GM18870 (cell line): Measurements from ENCODE around the gene CCDC117.
"Not testable (repeated sequence)": the region's sequence is repeated elsewhere in the genome, so short reads cannot be mapped to it uniquely, and the experiment has no call there.

Experiments
- ATAC-seq: cut with Tn5 transposase; IDR thresholded peaks from one replicate; pipeline ENCODE4 v1.9.1; 2021; ENCODE audit warnings: moderate library complexity; ENCODE audit not compliant: unreplicated experiment

The CCDC117 gene

GRCh38 chr22:28772633-28773460 lies at the start of gene CCDC117:
TSS of gene CCDC117 (plus strand) at chr22:28772695. CDS start at chr22:28772850, 155 bp downstream.
- ATAC-seq: peak; percentile 77

DNA sequence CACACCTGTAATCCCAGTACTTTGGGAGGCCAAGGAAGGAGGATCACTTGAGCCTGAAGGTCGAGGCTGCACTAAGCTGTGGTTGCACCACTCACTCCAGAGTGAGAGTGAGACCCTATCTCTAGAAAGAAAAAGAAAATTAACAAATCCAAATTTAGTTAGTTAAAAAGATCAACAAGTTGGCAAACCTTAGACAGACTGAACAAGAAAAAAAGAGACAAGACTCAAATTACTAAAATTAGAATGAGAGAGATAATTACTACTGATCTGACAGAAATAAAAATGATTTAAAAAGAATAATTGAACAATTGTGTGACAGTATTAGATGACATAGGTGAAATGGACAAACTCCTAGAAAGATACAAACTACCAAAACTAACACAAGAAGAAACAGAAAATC lies 44.5 kb upstream of the CCDC117 start:
- no peak for ATAC-seq

DNA sequence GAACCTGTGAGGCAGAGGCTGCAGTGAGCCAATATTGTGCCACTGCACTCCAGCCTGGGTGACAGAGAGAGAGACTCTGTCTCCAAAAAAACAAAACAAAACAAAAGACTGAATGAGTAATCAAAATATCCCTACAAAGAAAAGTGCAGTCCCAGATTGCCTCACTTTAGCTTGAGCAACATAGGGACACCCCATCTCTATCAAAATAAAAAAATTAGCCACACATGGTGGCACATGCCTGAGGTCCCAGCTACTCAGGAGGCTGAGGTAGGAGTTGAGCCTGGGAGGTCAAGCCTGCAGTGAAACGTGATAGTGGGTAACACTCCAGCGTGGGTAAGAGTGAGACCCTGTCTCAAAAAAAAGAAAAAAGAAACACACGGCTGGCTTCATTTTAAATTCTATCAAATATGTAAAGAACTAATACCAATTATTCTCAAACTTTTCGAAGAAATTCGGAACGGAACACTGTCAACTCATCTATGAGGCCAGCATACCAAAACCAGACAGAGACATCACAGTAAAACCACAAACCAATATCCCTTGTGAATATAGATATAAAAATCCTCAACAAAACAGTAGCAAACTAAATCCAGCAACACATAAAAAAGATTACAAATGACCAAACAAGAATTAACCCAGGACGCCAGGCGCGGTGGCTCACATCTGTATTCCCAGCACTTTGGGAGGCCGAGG lies 43.7 kb upstream of the CCDC117 start:
- no peak for ATAC-seq

- ATAC-seq: no peak
Measured at GRCh38 chr22:28730179-28730578, 42.3 kb upstream of the CCDC117 start.

DNA sequence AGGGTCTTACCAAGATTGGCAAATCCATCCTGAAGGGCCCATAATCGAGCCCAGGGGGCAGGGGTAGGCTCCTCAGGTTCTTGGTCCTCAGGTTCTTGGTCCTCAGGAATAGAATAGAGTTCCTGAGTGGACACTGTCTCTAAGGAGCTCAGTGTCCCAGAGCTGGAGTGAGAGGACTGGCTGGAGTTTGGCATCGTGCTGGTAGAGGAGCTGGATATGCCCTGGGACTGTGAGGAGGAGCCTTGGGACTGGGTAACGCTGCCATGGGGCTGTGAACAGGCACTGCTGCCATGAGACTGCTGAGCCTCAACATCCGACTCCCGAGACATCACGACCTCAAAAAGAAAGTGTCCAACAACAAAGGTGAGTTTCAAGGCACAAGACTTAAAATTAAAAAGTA lies 38.1 kb upstream of the CCDC117 start:
- no peak for ATAC-seq

DNA sequence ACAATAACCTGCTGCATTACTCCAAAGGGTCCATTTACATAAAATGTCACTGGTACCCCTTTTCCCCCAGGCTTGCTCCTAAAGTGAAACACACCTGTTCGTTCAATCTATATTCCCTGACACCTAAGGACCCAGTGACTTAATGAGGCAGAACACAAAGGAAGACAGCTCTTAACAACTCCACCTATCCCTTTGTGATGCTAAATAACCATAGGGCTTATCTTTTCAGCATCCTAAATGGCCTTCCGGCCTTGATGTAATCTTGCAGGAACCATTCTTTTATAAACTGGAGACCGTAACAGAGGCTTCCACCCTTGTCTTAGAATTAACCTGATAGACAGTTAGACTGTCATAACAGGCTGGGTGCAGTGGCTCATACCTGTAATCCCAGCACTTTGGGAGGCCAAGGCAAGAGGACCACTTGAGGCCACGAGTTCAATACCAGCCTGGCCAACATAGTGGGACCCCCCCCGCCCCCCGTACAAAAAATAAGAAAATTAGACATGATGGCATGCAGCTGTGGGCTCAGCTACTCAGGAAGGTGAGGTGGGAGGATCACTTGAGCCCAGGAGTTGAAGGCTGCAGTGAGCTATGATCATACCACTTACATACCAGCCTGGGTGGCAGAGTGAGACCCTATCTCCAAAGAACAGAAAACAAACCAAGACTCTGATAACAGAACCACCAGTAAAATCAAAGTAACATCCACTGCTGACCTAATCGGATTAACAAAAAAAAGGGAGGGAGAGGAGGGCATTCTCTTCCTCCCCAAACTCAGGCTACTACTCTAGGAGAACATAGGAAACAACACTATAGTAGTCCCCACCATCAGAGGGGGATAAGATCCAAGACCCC lies 36.0 kb upstream of the CCDC117 start:
- ATAC-seq: no peak

- ATAC-seq: no peak
Measured at GRCh38 chr22:28737701-28738100, 34.8 kb upstream of the CCDC117 start.

DNA sequence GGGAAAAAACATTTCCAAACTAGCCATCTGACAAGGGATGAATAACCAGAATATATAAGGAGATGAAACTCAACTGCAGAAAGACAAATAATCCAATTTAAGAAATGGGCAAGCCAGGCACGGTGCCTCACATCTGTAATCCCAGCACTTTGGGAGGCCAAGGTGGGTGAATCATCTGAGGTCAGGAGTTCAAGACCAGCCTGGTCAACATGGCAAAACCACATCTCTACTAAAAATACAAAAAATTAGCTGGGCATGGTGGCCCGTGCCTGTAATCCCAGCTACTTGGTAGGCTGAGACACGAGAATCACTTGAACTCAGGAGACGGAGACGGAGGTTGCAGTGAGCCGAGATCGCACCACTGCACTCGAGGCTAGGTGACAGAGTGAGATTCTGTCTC lies 33.6 kb upstream of the CCDC117 start:
- ATAC-seq: not testable (repeated sequence)

DNA sequence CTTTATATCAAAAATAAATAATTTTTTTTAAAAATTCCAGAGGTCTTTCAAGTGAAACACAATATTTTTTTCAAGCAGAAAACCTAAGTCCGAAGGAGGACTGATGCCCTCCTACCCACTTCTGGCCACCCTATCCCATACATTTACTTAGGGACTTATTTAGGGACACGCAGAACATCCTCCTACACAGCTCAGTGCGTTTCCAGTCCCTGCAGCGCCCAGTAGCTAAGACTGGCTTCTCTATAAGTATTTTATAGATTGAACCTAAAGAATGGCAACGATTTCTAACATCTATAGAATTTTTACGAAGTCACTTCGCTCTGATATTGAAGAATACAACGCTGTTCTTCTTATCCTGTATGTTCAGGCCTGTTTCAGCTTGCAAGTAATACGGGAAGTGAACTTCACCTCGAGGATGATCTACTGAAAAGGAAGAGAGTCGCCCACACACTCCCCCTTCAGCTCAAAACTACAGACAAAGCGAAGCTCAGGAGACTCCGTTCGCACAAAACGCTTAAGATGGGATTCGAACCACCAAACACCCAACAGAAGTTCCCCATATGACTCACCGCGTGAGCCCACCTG lies 31.2 kb upstream of the CCDC117 start:
- ATAC-seq: no peak

- peak; percentile 91 for ATAC-seq
Measured at GRCh38 chr22:28741785-28742561, 30.5 kb upstream of the CCDC117 start, which contains the start of the genes CHEK2 and HSCB. TSS of gene CHEK2 (minus strand) at chr22:28741820. CDS start at chr22:28734721, 7,099 bp downstream. TSS of gene HSCB (plus strand) at chr22:28742039. CDS start at chr22:28742096, 57 bp downstream.

DNA sequence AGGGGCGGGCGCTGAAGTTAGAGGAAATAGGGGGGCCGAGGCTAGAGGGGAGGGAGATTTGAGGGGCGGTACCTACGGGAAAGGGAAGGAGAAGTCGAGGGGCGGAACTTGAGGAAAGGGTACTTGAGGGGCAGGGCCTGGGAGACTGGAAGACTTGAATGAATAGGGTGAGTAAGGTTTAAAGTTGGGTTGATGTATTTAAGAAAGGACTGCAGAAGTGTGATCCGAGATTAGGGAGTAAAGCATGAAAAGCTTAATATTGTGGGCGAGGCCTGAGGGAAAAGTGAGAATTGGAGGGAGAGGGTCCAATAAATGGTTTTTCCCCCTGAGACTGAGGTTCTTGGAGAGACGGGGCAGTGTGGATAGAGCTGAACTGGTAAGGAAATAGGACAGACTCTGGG lies 29.9 kb upstream of the CCDC117 start:
- ATAC-seq: no peak

DNA sequence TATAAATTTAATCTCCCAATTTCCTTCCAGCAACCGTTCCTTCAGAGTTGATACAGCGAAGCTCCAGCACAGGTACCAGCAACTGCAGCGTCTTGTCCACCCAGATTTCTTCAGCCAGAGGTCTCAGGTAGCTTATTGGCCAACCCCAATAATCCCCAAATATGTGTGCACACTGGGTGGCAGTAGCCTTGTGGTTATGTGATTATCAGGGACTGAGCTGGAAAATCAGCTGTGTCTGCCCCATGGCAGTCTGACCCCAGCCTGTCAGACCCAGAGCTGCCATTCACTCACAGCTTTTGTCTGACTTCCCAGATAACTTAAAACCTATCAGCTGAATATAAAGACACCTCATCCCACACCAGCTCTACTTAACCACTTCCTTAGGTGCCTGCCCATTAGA lies 28.6 kb upstream of the CCDC117 start:
- no peak for ATAC-seq

GRCh38 chr22:28750471-28750881 lies 22.0 kb upstream of the CCDC117 start:
- no peak for ATAC-seq

DNA sequence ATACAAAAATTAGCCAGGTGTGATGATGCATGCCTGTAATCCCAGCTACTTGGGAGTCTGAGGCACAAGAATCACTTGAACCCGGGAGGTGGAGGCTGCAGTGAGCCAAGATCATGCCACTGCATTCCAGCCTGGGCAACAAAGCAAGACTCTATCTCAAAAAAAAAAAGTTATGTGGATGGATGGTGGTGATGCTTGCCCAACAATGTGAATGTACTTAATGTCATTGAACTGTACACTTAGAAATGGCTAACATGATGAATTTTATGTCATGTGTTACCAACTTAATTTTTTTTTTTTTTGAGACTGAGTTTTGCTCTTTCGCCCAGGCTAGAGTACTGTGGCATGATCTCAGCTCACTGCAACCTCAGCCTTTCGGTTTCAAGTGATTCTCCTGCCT lies 18.0 kb upstream of the CCDC117 start:
- ATAC-seq: not testable (repeated sequence)

- ATAC-seq: no peak
Measured at GRCh38 chr22:28759861-28760560, 12.5 kb upstream of the CCDC117 start.

DNA sequence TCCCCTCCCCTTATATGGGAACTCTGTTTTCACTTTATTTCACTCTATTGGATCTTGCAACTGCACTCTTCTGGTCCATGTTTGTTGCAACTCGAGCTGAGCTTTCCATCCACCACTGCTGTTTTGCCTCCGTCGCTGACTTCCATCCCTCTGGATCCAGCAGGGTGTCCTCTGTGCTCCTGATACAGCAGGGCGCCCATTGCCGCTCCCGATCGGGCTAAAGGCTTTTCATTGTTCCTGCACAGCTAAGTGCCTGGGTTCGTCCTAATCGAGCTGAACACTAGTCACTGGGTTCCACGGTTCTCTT lies 11.1 kb upstream of the CCDC117 start:
- no peak for ATAC-seq

GRCh38 chr22:28762000-28762399 lies 10.5 kb upstream of the CCDC117 start:
- ATAC-seq: not testable (repeated sequence)

- ATAC-seq: no peak
Measured at GRCh38 chr22:28766628-28767027, 5.9 kb upstream of the CCDC117 start.

DNA sequence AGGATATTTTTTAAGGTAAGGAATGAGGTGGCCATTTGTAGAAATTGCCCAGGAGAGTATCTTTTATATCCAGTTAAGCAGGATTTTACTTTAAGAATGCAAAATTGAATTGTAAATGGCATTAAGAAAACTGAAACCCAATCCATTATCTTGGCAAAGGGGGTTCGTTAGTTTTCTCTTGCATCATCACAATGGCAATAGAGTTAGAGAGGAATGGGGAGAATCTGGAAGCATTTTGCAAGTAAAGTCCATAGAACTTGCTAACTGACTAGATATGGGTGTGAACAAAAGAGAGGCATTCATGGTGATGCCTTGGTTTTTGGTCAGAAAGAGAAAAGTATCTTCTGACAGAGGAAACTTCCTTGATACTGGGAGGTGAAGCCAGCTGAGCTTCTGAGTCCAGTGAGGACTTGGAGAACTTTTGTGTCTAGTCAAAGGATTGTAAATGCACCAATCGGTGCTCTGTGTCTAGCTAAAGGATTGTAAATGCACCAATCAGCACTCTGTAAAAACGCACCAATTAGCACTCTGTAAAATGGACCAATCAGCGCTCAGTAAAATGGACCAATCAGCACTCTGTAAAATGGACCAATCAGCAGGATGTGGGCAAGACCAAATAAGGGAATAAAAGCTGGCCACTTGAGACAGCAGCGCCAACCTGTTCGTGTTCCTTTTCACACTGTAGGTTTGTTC lies 3.6 kb upstream of the CCDC117 start:
- ATAC-seq: no peak
